Stimulated activated CD8-positive, alpha-beta memory T cell treated with anti-CD3 and anti-CD28 coated beads, Interleukin-12 subunit alpha, Interleukin-12 subunit beta, amount 100 ng/mL, for 24 hours (primary cell): Measurements from ENCODE around the gene MCL1.

Source experiments
- DNase-seq: peaks from one replicate; pipeline ENCODE4 v3.0.0-alpha.2; 2020; ENCODE audit errors: extremely low read depth

The MCL1 gene

GRCh38 chr1:150555971-150556865 is 23.2 kb downstream of the MCL1 start:
- no peak for DNase-seq

- DNase-seq = no peak
Observed at GRCh38 chr1:150555198-150555970, 24.0 kb downstream of the MCL1 start.

- no peak for DNase-seq
Observed at GRCh38 chr1:150554086-150554452, 25.3 kb downstream of the MCL1 start.

GRCh38 chr1:150553392-150554085 is 25.9 kb downstream of the MCL1 start:
- DNase-seq = no peak

DNA sequence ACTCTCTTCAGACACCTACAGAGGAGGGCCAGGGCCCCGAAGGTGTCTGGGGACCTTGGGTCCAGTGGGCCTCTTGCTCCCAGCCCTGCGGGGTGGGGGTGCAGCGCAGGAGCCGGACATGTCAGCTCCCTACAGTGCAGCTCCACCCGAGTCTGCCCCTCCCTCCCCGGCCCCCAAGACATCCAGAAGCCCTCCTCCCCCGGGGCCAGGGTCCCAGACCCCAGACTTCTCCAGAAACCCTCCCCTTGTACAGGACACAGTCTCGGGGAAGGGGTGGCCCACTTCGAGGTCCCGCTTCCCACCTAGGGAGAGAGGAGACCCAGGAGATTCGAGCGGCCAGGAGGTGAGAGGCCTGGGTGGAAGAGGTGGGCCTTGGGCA is 26.5 kb downstream of the MCL1 start:
- no peak for DNase-seq

- no peak for DNase-seq
Observed at GRCh38 chr1:150552128-150552910, 27.1 kb downstream of the MCL1 start.

- DNase-seq = no peak
Observed at GRCh38 chr1:150551784-150552127, 27.7 kb downstream of the MCL1 start.

DNA sequence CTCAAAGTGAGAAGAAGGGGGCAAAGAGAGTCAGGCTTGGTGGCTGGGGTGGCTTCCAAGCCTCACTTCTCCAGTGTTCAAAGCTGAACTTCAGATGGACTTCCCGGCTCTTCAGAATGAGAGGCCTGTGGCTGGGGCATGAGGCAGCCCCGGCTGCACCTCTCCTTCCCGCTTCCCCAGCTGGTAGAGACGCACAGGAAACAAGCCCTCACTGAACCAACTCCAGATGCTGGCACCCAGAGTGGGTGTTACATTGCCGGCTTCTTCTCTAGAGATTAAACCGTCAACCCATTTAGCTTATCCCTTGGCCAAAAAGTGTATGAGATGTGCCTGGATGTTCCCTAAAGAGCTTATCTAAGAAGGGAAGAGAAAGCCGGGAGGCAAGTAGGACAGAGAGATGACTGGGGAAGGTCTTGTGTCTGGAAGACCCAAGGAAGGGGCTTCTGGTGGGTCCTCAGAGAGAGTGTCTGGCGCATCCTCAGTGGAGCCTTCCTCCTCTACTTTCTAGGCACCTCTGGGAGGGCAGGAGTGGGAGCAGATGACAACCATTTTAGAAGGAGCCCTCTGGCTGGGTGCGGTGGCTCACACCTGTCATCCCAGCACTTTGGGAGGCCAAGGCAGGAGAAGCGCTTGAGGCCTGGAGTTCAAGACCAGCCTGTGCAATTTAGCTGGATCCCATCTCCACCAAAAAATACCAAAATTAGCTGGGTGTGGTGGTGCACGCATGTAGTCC is 28.2 kb downstream of the MCL1 start:
- no peak for DNase-seq

GRCh38 chr1:150550222-150551050 is 29.0 kb downstream of the MCL1 start:
- DNase-seq = no peak

GRCh38 chr1:150549496-150550221 is 29.8 kb downstream of the MCL1 start:
- DNase-seq = no peak

GRCh38 chr1:150548632-150549495 is 30.5 kb downstream of the MCL1 start, which contains the start of gene ADAMTSL4:
ADAMTSL4 (plus strand) TSS chr1:150549408; CDS start chr1:150552289, 2,881 bp downstream.
- DNase-seq = no peak

GRCh38 chr1:150548324-150548631 is 31.1 kb downstream of the MCL1 start:
- no peak for DNase-seq

DNA sequence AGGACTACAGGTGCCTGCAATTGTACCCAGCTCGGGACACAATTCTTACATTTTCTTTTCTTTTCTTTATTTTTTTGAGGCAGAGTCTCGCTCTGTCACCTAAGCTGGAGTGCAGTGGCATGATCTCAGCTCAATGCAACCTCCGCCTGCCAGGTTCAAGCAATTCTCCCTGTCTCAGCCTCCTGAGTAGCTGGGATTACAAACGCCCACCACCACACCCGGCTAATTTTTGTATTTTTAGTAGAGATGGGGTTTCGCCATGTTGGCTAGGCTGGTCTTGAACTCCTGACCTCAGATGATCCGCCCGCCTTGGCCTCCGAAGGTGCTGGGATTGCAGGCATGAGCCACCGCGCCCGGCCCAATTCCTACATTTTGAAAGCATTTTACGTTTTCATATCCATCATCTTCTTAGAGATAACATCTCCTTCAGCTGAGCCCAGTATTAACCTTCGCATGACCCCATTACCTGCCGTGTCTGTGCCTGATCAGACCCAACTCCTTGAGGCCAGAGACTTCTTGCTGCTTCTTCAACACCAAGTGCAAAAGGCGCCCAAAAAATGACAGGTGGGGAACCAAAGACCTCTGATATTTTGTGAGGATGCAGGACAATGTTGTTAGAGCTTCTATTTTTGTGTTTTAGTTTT is 33.0 kb downstream of the MCL1 start:
- no peak for DNase-seq

DNA sequence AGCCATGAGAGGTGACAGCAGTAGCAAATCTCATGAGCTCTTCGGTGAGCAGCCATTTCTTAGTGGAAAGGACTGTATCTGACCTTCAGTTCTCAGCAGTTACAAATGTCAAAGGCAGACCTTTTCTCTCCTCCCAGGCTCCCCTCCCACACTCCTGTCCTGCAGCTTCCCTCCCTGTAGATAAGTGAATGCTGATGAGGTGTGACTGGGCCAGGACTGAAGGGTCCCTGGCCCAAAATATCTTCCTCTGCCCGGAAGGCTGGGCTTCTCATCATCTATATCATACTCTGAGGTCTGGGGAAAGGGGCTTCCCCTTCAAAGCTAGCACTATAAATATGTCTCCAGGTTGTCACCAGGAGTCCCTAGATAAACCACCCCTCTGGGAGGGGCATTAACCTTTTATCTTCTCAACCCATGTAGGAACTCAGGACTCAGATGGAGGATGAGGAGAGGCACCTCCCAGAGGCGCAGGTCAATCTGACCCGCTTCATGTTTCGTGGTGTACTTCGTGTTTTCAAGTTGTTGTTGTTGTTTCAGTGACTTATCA is 33.9 kb downstream of the MCL1 start:
- DNase-seq = no peak

DNA sequence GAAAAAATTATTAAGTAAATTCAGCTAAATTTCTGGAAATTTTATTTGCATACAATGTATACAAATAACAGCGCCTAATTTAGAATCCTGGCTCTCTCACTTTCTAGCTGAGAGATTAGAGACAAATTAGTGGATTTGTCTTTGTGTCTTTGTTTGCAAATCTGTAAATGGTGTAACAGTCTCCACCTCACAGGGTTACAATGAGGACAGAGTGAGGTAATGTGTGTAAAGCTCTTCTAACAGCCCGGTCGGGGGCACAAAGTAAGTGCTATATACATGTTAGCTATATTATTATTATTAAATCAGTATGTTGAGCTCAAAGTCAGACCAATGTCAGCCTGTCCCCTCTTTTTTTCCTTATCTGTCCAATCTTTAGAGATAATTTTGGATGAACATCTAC is 35.2 kb downstream of the MCL1 start:
- DNase-seq = no peak

DNA sequence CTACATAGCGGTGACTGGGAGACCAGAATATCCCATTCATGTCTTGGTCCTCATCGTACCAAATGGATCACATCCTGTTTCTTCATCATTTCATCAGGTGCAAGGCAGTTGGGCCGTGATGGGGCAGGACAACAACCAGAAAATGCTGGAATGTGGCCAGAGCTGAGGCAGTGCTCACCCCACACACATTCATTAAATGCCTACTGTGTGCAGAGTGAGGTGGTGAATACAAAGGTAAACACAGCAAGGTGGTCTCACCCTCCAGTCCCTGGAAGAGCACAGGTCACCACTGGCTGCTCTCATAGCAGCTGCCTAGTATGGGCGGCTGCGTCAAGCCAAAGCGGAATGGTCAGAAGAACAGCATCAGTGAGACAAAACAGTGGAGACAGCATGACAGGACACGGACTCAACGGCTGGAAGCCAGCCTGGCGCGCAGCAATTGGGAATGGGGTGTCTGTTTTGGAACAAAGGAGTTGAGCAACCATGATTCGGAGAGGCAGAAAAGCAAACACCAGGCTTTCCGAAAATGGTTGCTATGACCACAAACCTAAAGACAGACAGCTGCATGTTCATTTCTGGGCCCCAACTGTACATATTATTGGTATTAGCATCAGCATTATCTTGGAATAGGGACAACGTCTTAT is 35.8 kb downstream of the MCL1 start:
- DNase-seq = no peak
